CD14-positive monocyte (primary cell): ENCODE measurements around the gene ISY1. TPM values are rescaled to one million over a fixed set of nuclear protein-coding genes. Genes with fewer than 3 reads are reported as not detected.

ENCODE experiments used
- DNase-seq, 3 donors: peaks; one replicate each; pipeline ENCODE4 v3.0.0-alpha.2; 2011 to 2022
- H2AFZ ChIP-seq: 2 replicates; pipeline ENCODE4 v1.6.0; 2012; ENCODE audit warnings: mild to moderate bottlenecking, low read depth, low read length, inconsistent platforms; ENCODE audit not compliant: insufficient read depth, poor library complexity, severe bottlenecking
- H3K27ac ChIP-seq, 2 donors: 1 replicate in 1 of 2; 2 replicates in 1 of 2; pipeline ENCODE4 v1.5.1; 2012 to 2013; ENCODE audit warnings: low read length in 2 of 2, control low read depth in 1 of 2, inconsistent platforms in 1 of 2, low read depth in 1 of 2, mild to moderate bottlenecking in 1 of 2
- H3K27me3 ChIP-seq, 2 donors: one replicate each; pipeline versions ENCODE4 v1.6.0 to v1.6.1; 2011 to 2013; ENCODE audit warnings: low read length in 2 of 2; ENCODE audit not compliant: control insufficient read depth in 2 of 2, insufficient read depth in 2 of 2
- H3K36me3 ChIP-seq, 2 donors: replicated peaks in 1 of 2; 1 replicate in 1 of 2; 2 replicates in 1 of 2; pipeline versions ENCODE4 v1.5.1 to v1.6.1; 2012 to 2013; ENCODE audit warnings: low read length in 2 of 2, control low read depth in 1 of 2, inconsistent platforms in 1 of 2, mild to moderate bottlenecking in 1 of 2; ENCODE audit not compliant: insufficient read depth in 2 of 2, control insufficient read depth in 1 of 2
- H3K4me1 ChIP-seq, 2 donors: 1 replicate in 1 of 2; 2 replicates in 1 of 2; pipeline versions ENCODE4 v1.5.1 to v1.6.1; 2012 to 2013; ENCODE audit warnings: low read length in 2 of 2, control low read depth in 1 of 2, inconsistent platforms in 1 of 2, mild to moderate bottlenecking in 1 of 2, moderate library complexity in 1 of 2; ENCODE audit not compliant: insufficient read depth in 2 of 2, control insufficient read depth in 1 of 2
- H3K4me2 ChIP-seq: replicated peaks from 2 replicates; pipeline ENCODE3; 2012; ENCODE audit warnings: low read length, moderate library complexity, mild to moderate bottlenecking; ENCODE audit not compliant: poor library complexity, severe bottlenecking; ENCODE audit errors: extremely low read depth
- H3K4me3 ChIP-seq, 3 experiments: fragments of 200-600 bp in 1 of 3; sonication (generic) in 1 of 3; replicated peaks in 1 of 3; 1 replicate in 2 of 3; 2 replicates in 1 of 3; pipeline ENCODE4 v1.5.1; 2011 to 2013; ENCODE audit warnings: low read length in 3 of 3, mild to moderate bottlenecking in 3 of 3, control low read depth in 2 of 3, low read depth in 2 of 3, inconsistent platforms in 1 of 3, moderate library complexity in 1 of 3
- H3K79me2 ChIP-seq: 2 replicates; pipeline ENCODE4 v1.6.0; 2012; ENCODE audit warnings: mild to moderate bottlenecking, control low read depth, inconsistent platforms, low read length, moderate library complexity; ENCODE audit not compliant: insufficient read depth
- H3K9ac ChIP-seq: 2 replicates; pipeline ENCODE4 v1.6.0; 2017; ENCODE audit warnings: low read length, mild to moderate bottlenecking; ENCODE audit not compliant: insufficient read depth, poor library complexity, severe bottlenecking
- H3K9me3 ChIP-seq, 2 donors: replicated peaks in 1 of 2; 1 replicate in 1 of 2; 2 replicates in 1 of 2; pipeline versions ENCODE4 v1.5.1 to v1.6.1; 2012 to 2013; ENCODE audit warnings: low read length in 2 of 2, control low read depth in 1 of 2; ENCODE audit not compliant: control insufficient read depth in 1 of 2, insufficient read depth in 1 of 2
- H4K20me1 ChIP-seq: 2 replicates; pipeline ENCODE4 v1.6.0; 2012; ENCODE audit warnings: mild to moderate bottlenecking, low read length, control low read depth, moderate library complexity; ENCODE audit not compliant: insufficient read depth
- H3K27ac Mint-ChIP-seq, 7 donors: one replicate each; pipeline ENCODE4 v1.8.0; 2020; ENCODE audit warnings: mild to moderate bottlenecking in 7 of 7, mixed read lengths in 7 of 7, moderate library complexity in 6 of 7, inconsistent platforms in 2 of 7
- H3K27me3 Mint-ChIP-seq, 3 donors: one replicate each; pipeline ENCODE4 v1.8.0; 2021 to 2022; ENCODE audit warnings: low read depth in 3 of 3, mild to moderate bottlenecking in 3 of 3, mixed read lengths in 3 of 3, moderate library complexity in 3 of 3, inconsistent platforms in 1 of 3
- H3K36me3 Mint-ChIP-seq, 2 donors: one replicate each; pipeline ENCODE4 v1.8.0; 2020; ENCODE audit warnings: mixed read lengths in 2 of 2, inconsistent platforms in 1 of 2, mild to moderate bottlenecking in 1 of 2
- H3K4me1 Mint-ChIP-seq: one replicate; pipeline ENCODE4 v1.8.0; 2020; ENCODE audit warnings: mild to moderate bottlenecking, mixed read lengths
- H3K4me3 Mint-ChIP-seq, 2 donors: one replicate each; pipeline ENCODE4 v1.8.0; 2020; ENCODE audit warnings: mild to moderate bottlenecking in 2 of 2, mixed read lengths in 2 of 2, moderate library complexity in 1 of 2
- H3K9me3 Mint-ChIP-seq, 7 donors: one replicate each; pipeline ENCODE4 v1.8.0; 2020 to 2022; ENCODE audit warnings: mixed read lengths in 7 of 7, mild to moderate bottlenecking in 6 of 7, moderate library complexity in 6 of 7, inconsistent platforms in 2 of 7
- CTCF ChIP-seq: fragments of 200-600 bp; IDR thresholded peaks from one replicate; pipeline ENCODE4 v1.8.0; 2022; ENCODE audit warnings: antibody characterized with exemption, mild to moderate bottlenecking
- WGBS: methylation state at CpG from one replicate; pipeline ENCODE4 v1.1.5; 2013; ENCODE audit warnings: missing lambda C conversion rate; ENCODE audit not compliant: insufficient coverage; 5-methylcytosine and 5-hydroxymethylcytosine counted together
- intact Hi-C, 2 donors: fragments of 100-400 bp; cut with micrococcal nuclease; formaldehyde crosslinking; loops; one replicate each; pipeline versions ENCODE4 v1.15.0 to v1.15.1; 2023
- polyA plus RNA-seq, 3 donors: library from polyadenylated mRNA; depleted of rRNA in 1 of 3; unstranded in 2 of 3; stranded (reverse) in 1 of 3; fragments of 300-500 nt in 2 of 3; fragments of >200 nt in 1 of 3; fragmentation: Illumina TruSeq in 2 of 3; gene quantifications; 1 replicate in 2 of 3; 2 replicates in 1 of 3; pipeline ENCODE4 v1.2.3, GENCODE V29; 2012 to 2021

Gene ISY1
- polyA plus RNA-seq, 3 donors, result 25.2 to 70.7 (median 67.9) TPM

GRCh38 chr3:129122412-129123011, 38.4 kb downstream of the ISY1 start:
- H3K36me3 ChIP-seq, result peaks cover 12 to 38% of the 10 kb centered on the region in 2 donors
- H3K27ac Mint-ChIP-seq, result peak overlapping the region in 5 of 7 donors; percentile 21 to 89 (median 77)
- intact Hi-C loops, result no loop called here
- H3K4me1 Mint-ChIP-seq, result peaks cover 47% of the 10 kb centered on the region
- H3K9me3 Mint-ChIP-seq, result peaks cover 0 to 4% (median 0%) of the 10 kb centered on the region in 7 donors
- H3K4me2 ChIP-seq, result peak overlapping the region; percentile 92
- DNase-seq, result peak in 2 of 3 donors; percentile 13 to 37
- peaks cover 7 to 17% (median 13%) of the 10 kb centered on the region in 3 donors for H3K27me3 Mint-ChIP-seq
- peaks cover 32 to 39% of the 10 kb centered on the region in 2 donors for H3K4me1 ChIP-seq
- peaks cover 29% of the 10 kb centered on the region for H3K79me2 ChIP-seq
- H3K9me3 ChIP-seq, result no peaks in the 10 kb centered on the region
- H3K36me3 Mint-ChIP-seq, result peaks cover 36 to 47% of the 10 kb centered on the region in 2 donors
- no peak for TF ChIP-seq CTCF
- H2AFZ ChIP-seq, result no peak overlapping the region
- peak overlapping the region in 1 of 3 experiments; percentile 96 for H3K4me3 ChIP-seq
- H3K9ac ChIP-seq, result no peak overlapping the region
- 89% methylated on average over 18 of the region's 18 CpGs for WGBS
- peaks cover 60% of the 10 kb centered on the region for H4K20me1 ChIP-seq
- H3K27ac ChIP-seq, result peak overlapping the region in 1 of 2 donors; percentile 6
- peak overlapping the region; percentile 69 to 81 for H3K4me3 Mint-ChIP-seq
- no peaks in the 10 kb centered on the region for H3K27me3 ChIP-seq

GRCh38 chr3:129121792-129122411, 39.0 kb downstream of the ISY1 start, which contains the start of gene RAB43:
Gene RAB43, minus strand, starts transcription at chr3:129121804. Its CDS starts 315 bp downstream, at chr3:129121489.
- Mint-ChIP-seq H3K4me3 (peak within 1 kb of the TSS; percentile 87 to 90), H3K9me3 (peaks cover 0 to 4% (median 0%) of the 10 kb centered on the region in 7 donors), H3K36me3 (peaks cover 38 to 47% of the 10 kb centered on the region in 2 donors), H3K27ac (peak within 1 kb of the TSS; percentile 84 to 96 (median 92)), H3K27me3 (peaks cover 6 to 14% (median 12%) of the 10 kb centered on the region in 3 donors), H3K4me1 (peaks cover 47% of the 10 kb centered on the region)
- DNase-seq, result peak; percentile 37 to 54 (median 41)
- no peak for TF ChIP-seq CTCF
- intact Hi-C loops, result no loop called here
- Histone ChIP-seq H3K79me2 (peaks cover 35% of the 10 kb centered on the region), H2AFZ (peak within 1 kb of the TSS; percentile 41), H3K9me3 (no peaks in the 10 kb centered on the region), H3K27me3 (no peaks in the 10 kb centered on the region), H3K36me3 (peaks cover 15 to 38% of the 10 kb centered on the region in 2 donors), H3K9ac (peak within 1 kb of the TSS; percentile 93), H3K4me1 (peaks cover 32 to 39% of the 10 kb centered on the region in 2 donors), H3K4me3 (peak within 1 kb of the TSS; percentile 83 to 96 (median 94)), H4K20me1 (peaks cover 62% of the 10 kb centered on the region), H3K4me2 (peak within 1 kb of the TSS; percentile 92), H3K27ac (peak within 1 kb of the TSS; percentile 92 to 95)
- WGBS, result 11% methylated on average over 55 of the region's 60 CpGs
